SK-N-SH treated with all-trans-retinoic acid at 6 μM for 48 hours (cell line): Measurements from ENCODE around the gene ZFP92.

Experiments used
- ARNTL ChIP-seq: fragments of 450-650 bp; formaldehyde crosslinking; IDR thresholded peaks from 2 replicates; pipeline ENCODE4 v1.5.0; 2020; ENCODE audit warnings: low read depth, mild to moderate bottlenecking, moderate library complexity, borderline replicate concordance
- BACH2 ChIP-seq: fragments of 250-450 bp; sonication (Bioruptor Pico); IDR thresholded peaks from 2 replicates; pipeline ENCODE4 v1.9.0; 2021; ENCODE audit warnings: mild to moderate bottlenecking, borderline replicate concordance
- ISL1 ChIP-seq: fragments of 250-450 bp; sonication (Bioruptor Pico); IDR thresholded peaks from 2 replicates; pipeline ENCODE4 v2.1.2; 2022; ENCODE audit warnings: mild to moderate bottlenecking, moderate library complexity
- OSR1 ChIP-seq: fragments of 250-450 bp; sonication (Bioruptor Pico); IDR thresholded peaks from 2 replicates; pipeline ENCODE4 v1.8.0; 2022; ENCODE audit warnings: moderate library complexity, mild to moderate bottlenecking, inconsistent platforms
- RARB ChIP-seq: fragments of 250-450 bp; sonication (Bioruptor Pico); IDR thresholded peaks from 2 replicates; pipeline ENCODE4 v1.8.0; 2021; ENCODE audit warnings: mild to moderate bottlenecking, moderate library complexity
- SNAI2 ChIP-seq: fragments of 250-450 bp; sonication (Bioruptor Pico); IDR thresholded peaks from 2 replicates; pipeline ENCODE4 v1.5.0; 2020; ENCODE audit warnings: mild to moderate bottlenecking, moderate library complexity
- ZC3H10 ChIP-seq: fragments of 250-450 bp; sonication (Bioruptor Pico); IDR thresholded peaks from 2 replicates; pipeline ENCODE4 v1.5.1; 2021; ENCODE audit warnings: mild to moderate bottlenecking, moderate library complexity
- ZFP3 ChIP-seq: fragments of 250-450 bp; sonication (Bioruptor Pico); IDR thresholded peaks from 2 replicates; pipeline ENCODE4 v1.5.0; 2020; ENCODE audit warnings: mild to moderate bottlenecking, moderate library complexity
- ZFP30 ChIP-seq: fragments of 450-650 bp; formaldehyde crosslinking; IDR thresholded peaks from 2 replicates; pipeline ENCODE4 v1.5.0; 2022; ENCODE audit warnings: mild to moderate bottlenecking, moderate library complexity
- ZNF565 ChIP-seq: fragments of 450-650 bp; formaldehyde crosslinking; conservative IDR thresholded peaks from 2 replicates; pipeline ENCODE4 v1.5.0; 2020; ENCODE audit warnings: low read depth, mild to moderate bottlenecking, moderate library complexity
- TF ChIP-seq, protein P1 (sequence below): fragments of 250-450 bp; sonication (Bioruptor Pico); IDR thresholded peaks from 2 replicates; pipeline ENCODE4 v1.5.1; 2020; ENCODE audit warnings: low read depth, mild to moderate bottlenecking, moderate library complexity
- TF ChIP-seq, protein P2 (sequence below): fragments of 250-450 bp; sonication (Bioruptor Pico); IDR thresholded peaks from 2 replicates; pipeline ENCODE4 v1.8.0; 2020; ENCODE audit warnings: mild to moderate bottlenecking, moderate library complexity, borderline replicate concordance

GRCh38 chrX:153417637-153418036, 6.4 kb downstream of the ZFP92 start:
- TF ChIP-seq, protein P1, sequence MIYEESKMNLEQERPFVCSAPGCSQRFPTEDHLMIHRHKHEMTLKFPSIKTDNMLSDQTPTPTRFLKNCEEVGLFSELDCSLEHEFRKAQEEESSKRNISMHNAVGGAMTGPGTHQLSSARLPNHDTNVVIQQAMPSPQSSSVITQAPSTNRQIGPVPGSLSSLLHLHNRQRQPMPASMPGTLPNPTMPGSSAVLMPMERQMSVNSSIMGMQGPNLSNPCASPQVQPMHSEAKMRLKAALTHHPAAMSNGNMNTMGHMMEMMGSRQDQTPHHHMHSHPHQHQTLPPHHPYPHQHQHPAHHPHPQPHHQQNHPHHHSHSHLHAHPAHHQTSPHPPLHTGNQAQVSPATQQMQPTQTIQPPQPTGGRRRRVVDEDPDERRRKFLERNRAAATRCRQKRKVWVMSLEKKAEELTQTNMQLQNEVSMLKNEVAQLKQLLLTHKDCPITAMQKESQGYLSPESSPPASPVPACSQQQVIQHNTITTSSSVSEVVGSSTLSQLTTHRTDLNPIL (CRISPR knock-in tag): no peak
- TF ChIP-seq ZFP3 (CRISPR knock-in tag) (no peak), RARB (CRISPR knock-in tag) (no peak), ISL1 (CRISPR knock-in tag) (no peak), ARNTL (no peak), ZNF565 (CRISPR knock-in tag) (no peak), BACH2 (CRISPR knock-in tag) (no peak), SNAI2 (CRISPR knock-in tag) (no peak), ZFP30 (CRISPR knock-in tag) (no peak), OSR1 (no peak), ZC3H10 (CRISPR knock-in tag) (no peak)
- TF ChIP-seq, protein P2, sequence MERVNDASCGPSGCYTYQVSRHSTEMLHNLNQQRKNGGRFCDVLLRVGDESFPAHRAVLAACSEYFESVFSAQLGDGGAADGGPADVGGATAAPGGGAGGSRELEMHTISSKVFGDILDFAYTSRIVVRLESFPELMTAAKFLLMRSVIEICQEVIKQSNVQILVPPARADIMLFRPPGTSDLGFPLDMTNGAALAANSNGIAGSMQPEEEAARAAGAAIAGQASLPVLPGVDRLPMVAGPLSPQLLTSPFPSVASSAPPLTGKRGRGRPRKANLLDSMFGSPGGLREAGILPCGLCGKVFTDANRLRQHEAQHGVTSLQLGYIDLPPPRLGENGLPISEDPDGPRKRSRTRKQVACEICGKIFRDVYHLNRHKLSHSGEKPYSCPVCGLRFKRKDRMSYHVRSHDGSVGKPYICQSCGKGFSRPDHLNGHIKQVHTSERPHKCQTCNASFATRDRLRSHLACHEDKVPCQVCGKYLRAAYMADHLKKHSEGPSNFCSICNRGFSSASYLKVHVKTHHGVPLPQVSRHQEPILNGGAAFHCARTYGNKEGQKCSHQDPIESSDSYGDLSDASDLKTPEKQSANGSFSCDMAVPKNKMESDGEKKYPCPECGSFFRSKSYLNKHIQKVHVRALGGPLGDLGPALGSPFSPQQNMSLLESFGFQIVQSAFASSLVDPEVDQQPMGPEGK: no peak
